Mucosa of stomach (tissue), 1 donor: ENCODE measurements around the gene ANKRD10.

Source experiments
- H3K27me3 ChIP-seq: one replicate; pipeline ENCODE4 v1.7.0; 2013; ENCODE audit warnings: mild to moderate bottlenecking, low read length; ENCODE audit not compliant: control insufficient read depth, insufficient read depth
- H3K36me3 ChIP-seq: one replicate; pipeline ENCODE4 v1.7.0; 2013; ENCODE audit warnings: low read length; ENCODE audit not compliant: control insufficient read depth, insufficient read depth
- H3K4me1 ChIP-seq: one replicate; pipeline ENCODE4 v1.7.0; 2013; ENCODE audit warnings: mild to moderate bottlenecking, low read length; ENCODE audit not compliant: control insufficient read depth, insufficient read depth
- H3K4me3 ChIP-seq: one replicate; pipeline ENCODE4 v1.7.0; 2013; ENCODE audit warnings: low read length
- H3K9ac ChIP-seq: one replicate; pipeline ENCODE4 v1.7.0; 2013; ENCODE audit warnings: mild to moderate bottlenecking, low read length, moderate library complexity
- H3K9me3 ChIP-seq: one replicate; pipeline ENCODE4 v1.7.0; 2013; ENCODE audit warnings: mild to moderate bottlenecking, low read length, moderate library complexity; ENCODE audit not compliant: control insufficient read depth
- donor health status: Pancreatic carcinoma.

Gene ANKRD10

DNA sequence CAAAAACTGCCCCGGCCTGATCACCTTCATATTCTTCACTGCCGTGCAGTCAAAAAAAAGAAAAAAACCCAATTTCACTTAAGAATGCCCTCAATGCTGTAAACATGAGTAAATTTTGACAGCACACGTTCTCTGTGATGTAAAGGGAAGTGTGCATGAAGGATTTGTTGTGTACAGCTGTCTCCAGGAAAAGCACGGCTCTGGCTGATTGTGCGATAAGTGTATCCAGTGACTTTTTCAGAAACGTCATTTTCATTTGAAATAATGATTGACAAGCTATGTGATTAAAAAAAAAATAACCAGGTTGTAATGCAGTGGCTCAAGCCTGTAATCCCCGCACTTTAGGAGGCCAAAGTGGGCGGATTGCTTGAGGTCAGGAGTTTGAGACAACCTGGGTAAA, 39.6 kb downstream of the ANKRD10 start:
- Histone ChIP-seq H3K27me3 (no peaks in the 10 kb centered on the region), H3K36me3 (no peaks in the 10 kb centered on the region), H3K9ac (peak overlapping the region; percentile 47), H3K4me3 (no peak overlapping the region), H3K9me3 (no peaks in the 10 kb centered on the region), H3K4me1 (peaks cover 15% of the 10 kb centered on the region)

DNA sequence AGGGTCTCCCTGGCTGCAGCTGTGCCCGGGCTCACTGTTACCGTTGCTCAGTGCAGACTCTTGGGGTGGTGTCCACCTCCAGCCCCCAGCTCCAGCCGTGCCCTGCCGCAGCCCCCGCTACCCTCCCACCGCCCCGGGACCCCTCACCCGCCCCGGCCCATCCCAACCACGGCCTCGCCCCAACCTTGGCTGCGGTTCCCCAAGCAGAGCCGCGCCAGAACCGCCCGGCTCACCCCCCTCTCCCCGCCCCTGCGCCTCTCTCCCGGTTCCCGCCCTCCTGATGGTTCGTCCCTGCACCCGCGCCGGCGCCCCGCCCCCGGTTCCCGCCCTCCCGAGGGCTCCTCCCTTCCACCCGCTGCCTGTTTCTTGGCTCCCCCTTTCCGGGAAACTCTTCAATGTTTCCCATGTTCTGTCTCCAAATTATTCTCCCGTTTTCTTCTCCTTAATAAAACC, 40.3 kb downstream of the ANKRD10 start:
- no peak overlapping the region for H3K4me3 ChIP-seq
- H3K27me3 ChIP-seq, result no peaks in the 10 kb centered on the region
- no peaks in the 10 kb centered on the region for H3K36me3 ChIP-seq
- H3K4me1 ChIP-seq, result peaks cover 21% of the 10 kb centered on the region
- H3K9me3 ChIP-seq, result no peaks in the 10 kb centered on the region
- peak overlapping the region; percentile 47 for H3K9ac ChIP-seq

DNA sequence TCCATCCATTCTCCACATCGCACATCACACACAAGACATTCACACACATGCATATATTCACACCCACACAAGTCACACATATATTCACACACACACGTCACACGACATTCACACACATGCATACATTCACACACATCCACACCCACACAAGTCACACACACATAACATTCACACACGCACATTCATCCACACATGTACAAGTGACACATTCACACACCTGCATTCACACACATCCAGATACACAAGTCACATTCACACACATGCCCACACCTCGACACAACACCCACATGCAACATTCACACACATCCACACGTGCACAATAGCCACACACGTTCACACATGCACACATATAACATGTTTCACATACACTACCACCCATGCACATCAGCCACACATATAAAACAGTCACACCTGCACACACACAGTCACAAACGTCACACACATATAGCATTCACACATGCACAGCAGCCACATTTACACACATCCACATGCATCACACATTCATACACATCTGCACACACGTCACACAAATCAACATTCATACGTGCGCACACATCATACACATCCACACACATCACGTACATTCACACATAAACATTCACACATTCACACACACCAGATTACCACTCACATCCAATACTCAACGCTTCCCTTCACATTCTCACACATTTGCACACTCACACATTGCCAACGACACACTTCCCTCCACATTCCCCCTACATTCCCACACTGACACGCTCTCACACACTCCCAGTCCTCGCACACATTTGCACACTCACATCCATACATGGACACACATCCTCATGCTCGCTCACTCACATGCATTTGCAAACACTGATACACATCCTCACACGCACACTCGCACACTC, 41.0 kb downstream of the ANKRD10 start:
- Histone ChIP-seq H3K9me3 (no peaks in the 10 kb centered on the region), H3K36me3 (no peaks in the 10 kb centered on the region), H3K4me1 (peaks cover 23% of the 10 kb centered on the region), H3K27me3 (no peaks in the 10 kb centered on the region), H3K9ac (no peak overlapping the region), H3K4me3 (no peak overlapping the region)

DNA sequence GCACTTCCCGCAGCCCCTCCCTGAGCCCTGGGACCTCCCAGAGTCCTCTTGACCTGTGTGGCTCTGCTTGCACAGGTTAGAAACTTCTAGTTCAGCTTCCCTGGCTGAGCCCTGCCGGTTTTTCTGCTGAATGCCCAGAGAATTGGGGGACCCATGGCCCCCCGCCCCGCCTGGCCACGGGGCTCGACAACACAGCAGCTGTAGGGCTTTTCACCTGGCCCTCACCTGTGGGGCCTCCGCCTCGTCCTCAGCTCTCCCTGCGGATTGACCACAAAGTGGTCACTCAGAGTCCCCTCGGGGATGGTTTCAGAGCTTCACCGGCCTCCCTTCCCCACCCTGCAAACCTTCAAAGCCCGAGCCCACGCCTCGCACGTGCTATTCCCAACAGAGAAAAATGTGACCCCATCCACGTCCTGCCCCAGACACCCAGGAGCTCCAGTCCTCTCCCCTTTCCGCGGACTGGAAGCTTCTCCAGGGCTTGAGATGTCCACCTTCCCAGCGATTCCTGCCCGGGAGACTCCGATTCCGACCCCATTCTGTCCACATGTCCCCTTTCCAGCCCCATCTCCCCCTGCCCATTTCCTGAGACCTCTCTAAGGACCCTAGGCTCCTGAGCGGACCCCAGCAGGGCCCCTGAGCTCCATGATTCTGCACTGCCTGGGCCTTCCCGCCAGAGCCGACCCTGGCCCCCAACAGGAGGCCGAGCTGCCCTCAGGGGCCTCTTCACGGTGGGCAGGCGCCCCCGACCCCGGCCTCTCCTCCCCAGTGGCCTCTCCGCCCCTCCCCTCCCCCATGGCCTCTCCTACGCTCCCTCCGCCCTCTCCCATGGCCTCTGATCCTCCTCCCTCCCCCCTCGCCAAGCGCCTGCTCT, 41.9 kb downstream of the ANKRD10 start:
- peaks cover 23% of the 10 kb centered on the region for H3K4me1 ChIP-seq
- no peaks in the 10 kb centered on the region for H3K9me3 ChIP-seq
- no peak overlapping the region for H3K4me3 ChIP-seq
- no peaks in the 10 kb centered on the region for H3K27me3 ChIP-seq
- no peak overlapping the region for H3K9ac ChIP-seq
- no peaks in the 10 kb centered on the region for H3K36me3 ChIP-seq

DNA sequence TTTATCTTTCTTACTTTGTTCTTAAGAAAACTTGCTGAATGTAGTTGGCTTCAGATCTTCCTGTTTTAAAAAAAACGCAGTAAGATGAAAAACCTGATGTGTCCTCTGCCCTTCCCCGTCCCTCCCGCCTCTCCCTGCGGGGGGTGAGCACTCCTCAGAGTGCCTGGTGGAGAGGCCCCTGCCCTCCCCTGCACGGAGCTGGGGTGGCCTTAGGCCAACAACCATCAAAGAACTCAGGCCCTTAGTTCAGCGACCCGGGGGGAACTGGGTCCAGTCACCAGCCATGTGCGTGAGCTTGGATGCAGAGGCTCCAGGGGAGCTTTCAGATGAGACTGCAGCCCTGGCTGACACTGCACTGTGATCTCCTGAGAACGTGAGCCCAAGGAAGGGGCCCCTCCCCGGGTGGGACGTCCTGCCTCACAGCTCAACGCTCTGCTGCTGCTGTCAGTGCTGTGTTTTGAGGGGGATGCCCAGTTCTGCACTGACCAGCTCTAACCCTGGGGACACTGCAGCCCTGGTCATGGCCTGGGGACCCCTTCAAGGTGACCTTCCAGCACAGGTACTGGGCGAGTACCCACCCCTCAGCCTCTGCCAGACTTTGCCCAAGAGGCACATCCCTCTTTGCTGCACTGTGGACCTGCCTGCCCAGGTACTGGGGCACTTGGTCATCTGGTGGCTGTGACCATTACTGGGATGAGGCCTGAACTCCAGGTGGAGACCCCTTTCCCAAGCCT, 42.7 kb downstream of the ANKRD10 start:
- peaks cover 23% of the 10 kb centered on the region for H3K4me1 ChIP-seq
- H3K9ac ChIP-seq, result no peak overlapping the region
- no peak overlapping the region for H3K4me3 ChIP-seq
- H3K27me3 ChIP-seq, result no peaks in the 10 kb centered on the region
- no peaks in the 10 kb centered on the region for H3K9me3 ChIP-seq
- no peaks in the 10 kb centered on the region for H3K36me3 ChIP-seq

DNA sequence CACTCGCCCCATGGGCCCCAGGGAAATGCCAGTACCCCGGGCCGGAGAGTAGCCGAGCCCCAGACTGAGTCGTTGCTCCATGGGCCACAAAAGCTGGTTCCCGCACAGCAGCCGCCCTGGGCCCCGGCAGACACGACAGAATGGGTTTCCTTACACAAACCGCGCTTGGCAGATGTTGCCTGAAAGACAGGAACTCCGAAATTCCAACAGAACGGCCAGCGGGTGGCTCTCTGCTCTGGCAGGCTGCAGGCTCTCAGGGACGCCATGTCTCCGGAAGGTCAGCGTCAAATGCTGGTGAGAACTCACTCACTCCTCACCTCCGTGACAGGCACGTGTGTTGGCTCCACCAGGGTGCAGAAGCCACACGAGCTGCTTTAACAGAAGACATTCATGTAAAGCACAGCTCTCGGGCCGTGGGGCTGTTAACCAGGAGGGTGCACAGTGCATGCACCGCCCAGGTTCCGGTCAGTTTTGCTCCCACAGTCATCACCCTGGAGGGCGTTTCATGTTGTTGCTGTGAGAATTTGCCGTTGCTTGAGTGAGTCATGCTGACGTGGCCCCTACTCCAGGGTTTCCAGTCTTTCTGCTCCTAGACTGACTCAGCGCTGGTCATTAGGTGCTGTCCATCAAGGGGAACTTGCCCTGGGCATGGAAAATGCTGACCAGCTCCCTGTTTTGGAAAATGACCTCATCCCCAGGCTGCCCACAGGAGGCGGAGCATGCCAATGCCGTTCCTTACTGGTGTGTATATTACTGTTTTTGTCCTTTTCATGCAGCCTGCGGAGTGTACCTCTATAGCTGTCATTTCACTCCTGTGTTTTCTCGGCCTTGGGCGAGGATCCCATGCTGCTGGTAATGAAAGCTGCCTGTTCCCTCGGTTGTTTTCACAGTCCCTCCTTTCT, 44.8 kb downstream of the ANKRD10 start:
- H3K27me3 ChIP-seq, result no peaks in the 10 kb centered on the region
- peak overlapping the region; percentile 62 for H3K9ac ChIP-seq
- H3K36me3 ChIP-seq, result no peaks in the 10 kb centered on the region
- H3K9me3 ChIP-seq, result no peaks in the 10 kb centered on the region
- H3K4me3 ChIP-seq, result no peak overlapping the region
- peaks cover 17% of the 10 kb centered on the region for H3K4me1 ChIP-seq

DNA sequence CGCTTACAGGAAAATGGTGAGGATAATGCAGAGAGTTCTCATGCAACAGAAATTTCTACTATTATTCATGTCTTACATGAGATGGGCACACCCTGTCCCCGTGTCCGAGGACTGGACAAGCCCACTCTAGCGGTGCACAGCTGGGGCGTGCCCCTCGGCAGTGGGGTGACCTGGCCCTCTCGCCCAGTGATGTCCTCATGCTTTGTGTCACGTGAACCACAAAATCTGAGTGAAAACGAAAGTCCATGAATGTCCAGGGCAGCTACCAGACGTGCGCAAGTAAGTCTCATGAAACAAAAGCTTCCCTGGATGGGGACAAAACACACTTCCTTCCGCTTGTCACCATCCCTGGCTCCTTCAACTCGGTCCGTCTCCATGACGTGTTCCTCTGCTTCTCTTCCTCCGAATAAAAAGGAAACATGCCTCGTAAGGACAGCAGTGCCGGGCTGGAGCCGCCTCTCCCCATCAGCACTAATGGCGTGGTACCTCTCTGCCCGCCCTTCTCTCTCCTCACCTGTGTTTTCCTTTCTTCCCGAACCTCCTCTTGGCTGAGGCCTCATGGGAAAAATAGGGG, 45.6 kb downstream of the ANKRD10 start:
- H3K4me3 ChIP-seq, result no peak overlapping the region
- H3K27me3 ChIP-seq, result no peaks in the 10 kb centered on the region
- H3K9ac ChIP-seq, result peak overlapping the region; percentile 62
- H3K36me3 ChIP-seq, result no peaks in the 10 kb centered on the region
- H3K9me3 ChIP-seq, result no peaks in the 10 kb centered on the region
- H3K4me1 ChIP-seq, result peaks cover 14% of the 10 kb centered on the region

DNA sequence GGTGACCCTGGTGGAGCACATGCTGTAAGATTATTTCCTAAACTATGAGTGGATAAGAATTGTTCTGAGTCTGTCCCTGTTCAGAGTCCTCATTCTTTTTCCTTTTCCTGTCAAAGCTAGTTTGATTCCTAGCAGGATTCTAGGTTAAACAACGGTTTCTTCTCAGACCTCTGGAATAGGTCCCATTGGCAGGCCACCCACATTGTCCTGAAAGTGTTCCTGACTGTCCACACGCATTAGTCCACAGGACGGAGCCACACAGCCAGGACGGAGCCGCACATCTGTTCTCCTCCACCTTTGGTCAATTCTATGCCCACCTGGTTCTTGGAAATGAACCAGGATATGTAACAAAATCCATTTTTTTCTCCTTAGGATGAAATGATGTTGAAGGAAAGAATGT, 46.1 kb downstream of the ANKRD10 start:
- Histone ChIP-seq H3K9me3 (no peaks in the 10 kb centered on the region), H3K4me1 (peaks cover 14% of the 10 kb centered on the region), H3K36me3 (no peaks in the 10 kb centered on the region), H3K9ac (no peak overlapping the region), H3K27me3 (no peaks in the 10 kb centered on the region), H3K4me3 (no peak overlapping the region)

DNA sequence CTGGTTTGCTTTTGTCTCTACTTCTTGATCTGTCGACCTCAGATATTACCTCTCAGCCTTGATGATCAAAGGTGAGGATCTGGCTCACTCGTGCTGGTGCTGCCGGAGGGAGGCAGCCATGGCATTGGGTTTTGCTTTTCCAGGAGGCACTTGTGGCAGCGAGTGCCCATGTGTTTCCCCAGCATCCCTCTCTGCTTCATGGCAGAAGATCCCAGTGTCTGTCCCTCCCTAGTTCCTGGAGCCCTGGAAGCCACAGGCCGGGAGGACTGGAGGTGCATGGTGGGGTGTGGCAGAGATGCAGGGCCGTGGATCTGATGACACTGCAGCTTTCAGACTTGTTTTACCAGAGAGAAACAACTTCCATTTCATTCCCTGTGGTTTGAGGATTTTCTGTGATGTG, 47.5 kb downstream of the ANKRD10 start:
- Histone ChIP-seq H3K36me3 (no peaks in the 10 kb centered on the region), H3K9ac (no peak overlapping the region), H3K27me3 (no peaks in the 10 kb centered on the region), H3K4me1 (peaks cover 14% of the 10 kb centered on the region), H3K4me3 (no peak overlapping the region), H3K9me3 (no peaks in the 10 kb centered on the region)

DNA sequence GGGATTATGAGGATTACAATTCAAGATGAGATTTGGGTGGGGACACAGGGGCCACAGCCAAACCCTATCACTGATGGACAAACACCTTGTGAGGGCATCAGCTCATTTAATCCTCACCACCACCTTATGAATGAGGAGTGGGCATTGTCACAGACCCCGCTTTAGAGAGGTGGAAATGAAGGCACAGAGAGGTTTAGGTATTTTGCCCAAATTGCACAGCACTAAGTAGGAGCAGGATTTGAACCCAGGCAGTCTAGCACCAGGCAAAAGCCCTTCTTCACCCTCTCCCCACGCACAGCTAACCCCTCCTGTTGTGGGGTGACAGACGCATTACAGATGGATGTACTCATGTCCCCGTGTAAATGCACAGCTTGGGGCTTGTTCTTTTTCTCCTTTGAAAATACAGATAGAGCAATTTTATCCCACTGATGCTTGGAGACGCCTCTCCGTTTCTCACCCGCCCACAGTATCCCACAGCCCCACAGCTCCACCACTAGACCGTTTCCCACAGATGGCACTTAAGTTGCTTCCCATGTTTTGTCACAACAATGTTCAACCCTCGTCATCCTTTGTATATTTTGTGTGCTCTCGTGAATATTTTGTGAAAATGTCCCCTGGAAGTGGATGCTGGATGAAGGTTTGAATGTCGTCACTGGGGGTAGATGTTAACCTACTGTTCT, 48.2 kb downstream of the ANKRD10 start:
- H3K36me3 ChIP-seq, result no peaks in the 10 kb centered on the region
- H3K27me3 ChIP-seq, result no peaks in the 10 kb centered on the region
- H3K4me3 ChIP-seq, result no peak overlapping the region
- H3K4me1 ChIP-seq, result peaks cover 14% of the 10 kb centered on the region
- no peaks in the 10 kb centered on the region for H3K9me3 ChIP-seq
- H3K9ac ChIP-seq, result no peak overlapping the region
